Ovary (tissue), 9 donors: Measurements from ENCODE around the gene CBFB. TPM values are rescaled to one million over a fixed set of nuclear protein-coding genes. Genes with fewer than 3 reads are reported as not detected.

ENCODE experiments used
- DNase-seq, 5 donors: peaks; one replicate each; pipeline ENCODE4 v3.0.0-alpha.2; 2019 to 2020
- H3K27ac ChIP-seq, 2 donors: fragments of 200-600 bp; one replicate each; pipeline versions ENCODE4 v1.5.1 to v1.8.0; 2019 to 2022
- H3K27me3 ChIP-seq: fragments of 200-600 bp; one replicate; pipeline ENCODE4 v1.8.0; 2022
- H3K36me3 ChIP-seq: fragments of 200-600 bp; sonication (generic); one replicate; pipeline ENCODE4 v1.5.1; 2019
- H3K4me1 ChIP-seq: one replicate; pipeline ENCODE4 v1.8.1; 2013; ENCODE audit warnings: mild to moderate bottlenecking, moderate library complexity; ENCODE audit not compliant: insufficient read depth
- H3K4me3 ChIP-seq: fragments of 200-600 bp; sonication (generic); one replicate; pipeline ENCODE4 v1.5.1; 2017
- H3K9me3 ChIP-seq, 2 donors: fragments of 200-600 bp in 1 of 2; sonication (generic) in 1 of 2; one replicate each; pipeline versions ENCODE4 v1.5.1 to v1.8.1; 2013 to 2019; ENCODE audit warnings: mild to moderate bottlenecking in 1 of 2, moderate library complexity in 1 of 2
- EP300 ChIP-seq: sonication (generic); formaldehyde crosslinking; IDR thresholded peaks from one replicate; pipeline ENCODE4 v1.6.1; 2017; ENCODE audit warnings: antibody characterized with exemption
- POLR2A ChIP-seq: fragments of 450-650 bp; IDR thresholded peaks from one replicate; pipeline ENCODE4 v1.6.1; 2017; ENCODE audit warnings: antibody characterized with exemption, mild to moderate bottlenecking, moderate library complexity
- WGBS, 3 donors: extraction: QIAGEN DNeasy Blood & Tissue Kit in 1 of 3; methylation state at CpG; one replicate each; pipeline versions ENCODE4 v1.1.5 to v1.1.7; 2013 to 2017; 5-methylcytosine and 5-hydroxymethylcytosine counted together
- intact Hi-C, 4 donors: fragments of 100-400 bp; cut with DNase I; formaldehyde crosslinking; loops; one replicate each; pipeline versions ENCODE4 v1.11.0 to v1.15.1; 2022 to 2023
- polyA plus RNA-seq, 2 donors: library from polyadenylated mRNA; stranded (reverse); fragments of 200-250 nt in 1 of 2; fragments of 350-450 nt in 1 of 2; fragmentation: Illumina TruSeq in 1 of 2; extraction: RNeasy Lipid Tissue Mini Kit (QIAGEN cat#74804) in 1 of 2; gene quantifications; one replicate each; pipeline ENCODE4 v1.2.3, GENCODE V29; 2013 to 2014
- total RNA-seq, 7 donors: library from RNA; depleted of rRNA in 2 of 7; stranded (reverse); fragments of >200 nt in 2 of 7; fragmentation: NEBNext Ultra II Directional in 3 of 7; extraction: Animal tissue kit (Norgen Biotek cat#: 25700) in 3 of 7; gene quantifications; one replicate each; pipeline versions ENCODE4 v1.1.0 to v1.2.4, GENCODE V29; 2016 to 2023
- TF ChIP-seq, protein P1 (sequence below), 3 donors: fragments of 450-650 bp in 2 of 3; fragments of 200-600 bp in 1 of 3; IDR thresholded peaks; one replicate each; pipeline versions ENCODE4 v1.5.1 to v1.8.0; 2016 to 2022; ENCODE audit warnings: antibody characterized with exemption in 3 of 3, mild to moderate bottlenecking in 1 of 3
- donor health status: DM: no; HTN: no; CAD: no; lungs with moderate emphysema.
- donor health status: DM: no; HTN: no; CAD: no.
- donor health status: Bipolar disorder and iron deficiency.
- donor health status: DM: yes; HTN: yes; CAD: no.
- donor health status: DM: no; HTN: no; CAD: no.
- donor health status: DM: yes; HTN: yes; CAD: no.

The CBFB gene
- total and polyA plus RNA-seq, 9 donors: 19.2 to 58.3 (median 46.7) TPM

DNA sequence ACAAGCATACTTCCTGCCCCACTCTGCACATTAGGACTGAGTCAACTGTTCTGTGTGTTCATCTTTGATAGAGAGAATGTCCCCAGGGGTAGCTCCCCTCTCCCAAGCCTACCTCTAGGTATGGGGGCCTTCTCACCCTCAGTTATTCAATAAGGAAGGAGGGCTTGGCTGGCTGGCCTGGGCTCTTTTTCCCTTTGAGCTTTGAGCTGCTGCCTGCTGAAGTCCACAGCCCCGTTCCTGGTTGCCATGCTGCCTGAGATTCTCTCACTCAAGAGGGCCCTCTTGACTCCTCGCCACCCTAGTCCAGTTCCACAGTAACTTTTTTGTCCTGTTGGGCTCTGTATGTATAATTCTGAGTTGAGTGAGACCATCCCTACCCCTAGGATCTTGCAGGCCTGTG, 116.8 kb downstream of the CBFB start:
- no peak for DNase-seq
- Histone ChIP-seq H3K36me3 (peaks cover 2% of the 10 kb centered on the region), H3K4me1 (no peaks in the 10 kb centered on the region), H3K4me3 (no peak overlapping the region), H3K9me3 (no peaks in the 10 kb centered on the region), H3K27ac (no peak overlapping the region), H3K27me3 (no peaks in the 10 kb centered on the region)
- WGBS, 3 donors: 76 to 85% (median 82%) methylated on average over 2 of the region's 2 CpGs
- intact Hi-C loops: no loop called here
- TF ChIP-seq, protein P1, sequence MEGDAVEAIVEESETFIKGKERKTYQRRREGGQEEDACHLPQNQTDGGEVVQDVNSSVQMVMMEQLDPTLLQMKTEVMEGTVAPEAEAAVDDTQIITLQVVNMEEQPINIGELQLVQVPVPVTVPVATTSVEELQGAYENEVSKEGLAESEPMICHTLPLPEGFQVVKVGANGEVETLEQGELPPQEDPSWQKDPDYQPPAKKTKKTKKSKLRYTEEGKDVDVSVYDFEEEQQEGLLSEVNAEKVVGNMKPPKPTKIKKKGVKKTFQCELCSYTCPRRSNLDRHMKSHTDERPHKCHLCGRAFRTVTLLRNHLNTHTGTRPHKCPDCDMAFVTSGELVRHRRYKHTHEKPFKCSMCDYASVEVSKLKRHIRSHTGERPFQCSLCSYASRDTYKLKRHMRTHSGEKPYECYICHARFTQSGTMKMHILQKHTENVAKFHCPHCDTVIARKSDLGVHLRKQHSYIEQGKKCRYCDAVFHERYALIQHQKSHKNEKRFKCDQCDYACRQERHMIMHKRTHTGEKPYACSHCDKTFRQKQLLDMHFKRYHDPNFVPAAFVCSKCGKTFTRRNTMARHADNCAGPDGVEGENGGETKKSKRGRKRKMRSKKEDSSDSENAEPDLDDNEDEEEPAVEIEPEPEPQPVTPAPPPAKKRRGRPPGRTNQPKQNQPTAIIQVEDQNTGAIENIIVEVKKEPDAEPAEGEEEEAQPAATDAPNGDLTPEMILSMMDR (IDR thresholded peaks at IDR 0.05): no peak
- no peak for TF ChIP-seq POLR2A
- no peak for TF ChIP-seq EP300

DNA sequence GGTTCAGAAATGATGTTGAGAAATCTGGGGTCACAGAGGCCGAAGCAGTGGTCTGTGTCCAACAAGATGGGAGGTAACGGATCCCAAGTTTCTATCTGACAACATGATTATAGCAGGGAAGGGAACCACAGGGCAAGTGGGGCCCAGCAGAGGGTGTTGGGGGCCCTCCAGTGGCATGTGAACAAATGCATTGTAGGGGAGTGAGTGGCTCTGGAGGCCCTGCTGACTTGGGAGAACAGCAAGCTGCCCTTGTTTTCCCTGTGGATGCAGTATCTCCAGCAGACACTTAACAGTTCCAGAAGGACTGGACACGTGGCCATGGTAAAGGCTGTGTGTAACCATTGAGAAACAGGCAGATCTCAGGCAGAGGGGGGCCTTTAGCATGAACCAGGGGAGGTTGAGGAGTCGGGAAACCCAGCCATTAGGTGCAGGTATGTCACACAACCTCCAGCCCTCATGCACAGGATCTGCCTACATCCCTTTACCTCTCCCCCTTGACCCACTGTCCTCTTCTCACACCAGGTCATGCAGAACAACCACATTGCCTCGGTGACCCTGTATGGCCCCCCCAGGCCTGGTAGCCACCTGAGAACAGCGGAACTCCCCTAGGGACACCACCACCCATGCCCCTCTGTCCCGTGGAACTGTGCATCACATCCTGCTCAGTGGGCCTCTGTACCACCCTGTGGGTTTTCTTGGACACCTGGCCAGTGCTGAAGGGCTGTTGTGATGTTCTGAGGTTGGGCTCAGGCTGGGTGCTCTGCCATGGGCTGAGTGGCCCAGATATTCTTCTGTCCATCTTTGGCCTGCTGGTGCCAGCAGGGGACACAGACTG, 117.8 kb downstream of the CBFB start:
- intact Hi-C loops: no loop called here
- Histone ChIP-seq H3K27me3 (no peaks in the 10 kb centered on the region), H3K4me1 (no peaks in the 10 kb centered on the region), H3K4me3 (no peak overlapping the region), H3K9me3 (no peaks in the 10 kb centered on the region), H3K27ac (no peak overlapping the region), H3K36me3 (peaks cover 2% of the 10 kb centered on the region)
- DNase-seq: no peak
- 69 to 73% (median 72%) methylated on average over 7 of the region's 7 CpGs for WGBS, 3 donors
- TF ChIP-seq EP300 (no peak), POLR2A (no peak)
- TF ChIP-seq, protein P1 (IDR thresholded peaks at IDR 0.05): no peak

DNA sequence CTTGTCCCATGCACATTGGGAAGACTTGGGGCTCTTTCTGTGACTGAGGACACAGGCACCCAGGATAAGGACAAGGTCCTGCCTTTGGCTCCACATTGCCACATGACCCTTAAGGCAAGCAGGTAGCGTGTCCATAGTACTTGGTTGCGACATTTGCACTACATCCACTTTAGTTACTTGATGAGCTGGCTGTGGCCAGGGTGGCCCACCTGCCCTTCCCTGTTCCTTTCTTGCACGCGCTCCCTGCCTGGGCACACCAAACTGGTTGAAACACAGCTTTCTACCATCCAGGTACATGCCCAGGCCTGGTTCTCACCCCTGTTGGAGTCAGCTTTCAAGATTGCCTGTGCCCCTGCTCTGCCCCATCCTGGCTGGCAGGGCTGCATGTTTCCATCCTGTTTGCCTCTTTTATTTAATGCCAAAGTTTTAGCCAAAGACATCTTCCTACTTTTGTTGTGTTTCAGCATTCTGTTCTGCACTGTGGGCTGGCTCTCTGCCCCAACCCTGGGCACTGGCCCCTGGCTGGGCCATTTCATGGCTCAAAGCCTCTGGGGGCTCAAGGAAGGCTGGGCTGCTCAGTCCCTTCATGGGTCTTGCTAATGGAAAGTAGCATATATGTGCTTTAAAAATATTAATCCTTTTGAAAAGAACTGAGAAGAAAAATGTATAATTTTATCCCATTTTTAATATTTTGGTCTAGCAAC, 118.6 kb downstream of the CBFB start:
- H3K4me3 ChIP-seq: no peak overlapping the region
- H3K27ac ChIP-seq: no peak overlapping the region
- H3K27me3 ChIP-seq: no peaks in the 10 kb centered on the region
- intact Hi-C loops: no loop called here
- 89 to 98% (median 93%) methylated on average over 4 of the region's 4 CpGs for WGBS, 3 donors
- H3K4me1 ChIP-seq: no peaks in the 10 kb centered on the region
- H3K36me3 ChIP-seq: peaks cover 2% of the 10 kb centered on the region
- DNase-seq: no peak
- no peaks in the 10 kb centered on the region for H3K9me3 ChIP-seq
- no peak for TF ChIP-seq EP300
- TF ChIP-seq POLR2A: no peak
- TF ChIP-seq, protein P1 (IDR thresholded peaks at IDR 0.05): no peak

DNA sequence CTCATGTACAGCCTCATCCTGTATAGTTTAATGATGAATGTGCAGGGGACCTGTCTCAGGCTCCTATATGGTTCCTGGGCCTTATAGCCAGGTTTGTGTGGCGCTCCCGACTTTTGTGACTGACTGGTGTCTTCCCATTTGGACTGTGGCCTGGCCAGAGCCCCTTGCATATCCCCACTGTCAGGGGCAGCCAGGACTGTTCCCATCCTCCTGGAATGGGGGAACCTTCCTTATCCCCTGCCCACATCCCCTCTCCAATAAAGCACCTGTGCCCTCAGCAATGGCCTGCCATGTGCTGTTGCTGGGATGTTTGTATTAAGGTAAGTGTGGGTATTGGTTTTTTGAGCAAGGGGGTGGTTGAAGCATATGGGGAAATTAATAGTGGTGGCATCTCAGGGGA, 119.3 kb downstream of the CBFB start:
- no peaks in the 10 kb centered on the region for H3K4me1 ChIP-seq
- intact Hi-C loops: no loop called here
- H3K27me3 ChIP-seq: no peaks in the 10 kb centered on the region
- H3K36me3 ChIP-seq: no peaks in the 10 kb centered on the region
- H3K9me3 ChIP-seq: no peaks in the 10 kb centered on the region
- no peak for DNase-seq
- 77 to 85% (median 85%) methylated on average over 2 of the region's 2 CpGs for WGBS, 3 donors
- H3K27ac ChIP-seq: no peak overlapping the region
- no peak overlapping the region for H3K4me3 ChIP-seq
- no peak for TF ChIP-seq EP300
